ENCODE measurements around the gene CYB5D1.

Gene CYB5D1

GRCh38 chr17:7903154-7904103 lies 45.6 kb downstream of the CYB5D1 start:
- no peak overlapping the region for H3K4me3 ChIP-seq (ENCODE audit: low read length)
- no peak for DNase-seq (ENCODE audit: low read depth)
- TF ChIP-seq CTCF (conservative IDR thresholded peaks at IDR 0.05; ENCODE audit: low read depth, low read length), result no peak

GRCh38 chr17:7909089-7909488 lies 51.3 kb downstream of the CYB5D1 start:
- TF ChIP-seq CTCF (conservative IDR thresholded peaks at IDR 0.05; ENCODE audit: low read depth, low read length), result no peak
- DNase-seq (ENCODE audit: low read depth), result no peak

GRCh38 chr17:7910281-7910680 lies 52.5 kb downstream of the CYB5D1 start:
- TF ChIP-seq CTCF (conservative IDR thresholded peaks at IDR 0.05; ENCODE audit: low read depth, low read length), result no peak

More at GRCh38 chr17:7909089-7909488, 51.3 kb downstream of the CYB5D1 start:
- no peak overlapping the region for H3K4me3 ChIP-seq (ENCODE audit: low read length)

GRCh38 chr17:7910711-7911110 lies 52.9 kb downstream of the CYB5D1 start:
- no peak for DNase-seq (ENCODE audit: low read depth)
- no peak overlapping the region for H3K4me3 ChIP-seq (ENCODE audit: low read length)
- TF ChIP-seq CTCF (conservative IDR thresholded peaks at IDR 0.05; ENCODE audit: low read depth, low read length), result no peak

More at GRCh38 chr17:7910281-7910680, 52.5 kb downstream of the CYB5D1 start:
- no peak for DNase-seq (ENCODE audit: low read depth)
- H3K4me3 ChIP-seq (ENCODE audit: low read length), result no peak overlapping the region

GRCh38 chr17:7911116-7911515 lies 53.3 kb downstream of the CYB5D1 start:
- no peak overlapping the region for H3K4me3 ChIP-seq (ENCODE audit: low read length)
- no peak for DNase-seq (ENCODE audit: low read depth)
- TF ChIP-seq CTCF (conservative IDR thresholded peaks at IDR 0.05; ENCODE audit: low read depth, low read length), result no peak
